Calu3 (cell line): ENCODE data around the gene TRPV5. TPM values are rescaled to one million over a fixed set of nuclear protein-coding genes. Genes with fewer than 3 reads are reported as not detected.

Experiments used
- BruUV-seq: library from RNA; stranded (reverse); fragments of 400-500 nt; replicated peaks from 2 replicates; lab custom pipeline; 2021; lab: Mats Ljungman, UMichigan
- CTCF ChIA-PET: fragments of 300-600 bp; sonication (Branson Sonifier 250); formaldehyde crosslinking; loops from one replicate; lab custom pipeline; 2022; ENCODE audit warnings: antibody characterized with exemption; lab: Charles Lee
- DNase-seq: peaks from one replicate; pipeline ENCODE4 v3.0.0; 2022
- H3K27ac Mint-ChIP-seq: one replicate; pipeline ENCODE4 v1.8.0; 2022; ENCODE audit warnings: mixed read lengths; ENCODE audit not compliant: unreplicated experiment
- H3K27me3 Mint-ChIP-seq: one replicate; pipeline ENCODE4 v1.8.0; 2022; ENCODE audit warnings: mixed read lengths; ENCODE audit not compliant: unreplicated experiment
- H3K36me3 Mint-ChIP-seq: one replicate; pipeline ENCODE4 v1.8.0; 2022; ENCODE audit warnings: mild to moderate bottlenecking, moderate library complexity, mixed read lengths; ENCODE audit not compliant: insufficient read depth, unreplicated experiment
- H3K4me1 Mint-ChIP-seq: one replicate; pipeline ENCODE4 v1.8.0; 2022; ENCODE audit warnings: mild to moderate bottlenecking, low read depth, mixed read lengths; ENCODE audit not compliant: unreplicated experiment
- H3K4me3 Mint-ChIP-seq: one replicate; pipeline ENCODE4 v1.8.0; 2022; ENCODE audit warnings: mild to moderate bottlenecking, low read depth, moderate library complexity, mixed read lengths; ENCODE audit not compliant: unreplicated experiment
- H3K9me3 Mint-ChIP-seq: one replicate; pipeline ENCODE4 v1.8.0; 2022; ENCODE audit warnings: low read depth, mixed read lengths; ENCODE audit not compliant: unreplicated experiment
- CTCF ChIP-seq: fragments of 200-600 bp; IDR thresholded peaks from one replicate; pipeline ENCODE4 v1.8.0; 2022; ENCODE audit warnings: antibody characterized with exemption; ENCODE audit not compliant: unreplicated experiment
- intact Hi-C: fragments of 100-400 bp; cut with micrococcal nuclease; formaldehyde crosslinking; loops from one replicate; pipeline ENCODE4 v1.10.0; 2022; ENCODE audit not compliant: unreplicated experiment
- total RNA-seq: library from RNA; stranded (reverse); gene quantifications from 2 replicates; pipeline ENCODE4 v1.2.3, GENCODE V29; 2022

TRPV5 gene
- total RNA-seq, 1 experiment from 2014 or later: not detected

GRCh38 chr7:142961595-142961972 lies 28.0 kb upstream of the TRPV5 start:
- Mint-ChIP-seq H3K4me1 (peaks cover 10% of the 10 kb centered on the region), H3K27ac (no peak overlapping the region), H3K9me3 (no peaks in the 10 kb centered on the region), H3K36me3 (no peaks in the 10 kb centered on the region), H3K4me3 (no peak overlapping the region), H3K27me3 (peaks cover 49% of the 10 kb centered on the region)
- CTCF ChIA-PET: interaction anchor here (0.9 to 2.5 kb wide), 10 partner anchors 52 to 254 kb away, joined by 3 to 40 read pairs (median 6); partner anchors contain the start of gene EPHB6
- no peak for DNase-seq
- no TSS peak for BruUV-seq
- intact Hi-C loops: loop anchor here (1.0 to 5.0 kb wide), 2 partner anchors 80 to 109 kb away; no protein-coding TSS in a partner anchor
- no peak for TF ChIP-seq CTCF

GRCh38 chr7:142960955-142961512 lies 27.5 kb upstream of the TRPV5 start:
- TF ChIP-seq CTCF: peak; percentile 25
- intact Hi-C loops: loop anchor here (1.0 to 5.0 kb wide), 2 partner anchors 80 to 109 kb away; no protein-coding TSS in a partner anchor
- H3K4me1 Mint-ChIP-seq: peaks cover 15% of the 10 kb centered on the region
- H3K4me3 Mint-ChIP-seq: no peak overlapping the region
- peak; percentile 43 for DNase-seq
- no peak overlapping the region for H3K27ac Mint-ChIP-seq
- BruUV-seq: no TSS peak
- peaks cover 49% of the 10 kb centered on the region for H3K27me3 Mint-ChIP-seq
- peaks cover 2% of the 10 kb centered on the region for H3K9me3 Mint-ChIP-seq
- CTCF ChIA-PET: interaction anchor here (0.9 to 2.5 kb wide), 11 partner anchors 35 to 254 kb away, joined by 3 to 40 read pairs (median 5); partner anchors contain the start of gene EPHB6
- no peaks in the 10 kb centered on the region for H3K36me3 Mint-ChIP-seq

GRCh38 chr7:142959202-142959601 lies 25.7 kb upstream of the TRPV5 start:
- BruUV-seq: no TSS peak
- Mint-ChIP-seq H3K27ac (no peak overlapping the region), H3K4me1 (peaks cover 20% of the 10 kb centered on the region), H3K27me3 (peaks cover 49% of the 10 kb centered on the region), H3K4me3 (no peak overlapping the region), H3K36me3 (no peaks in the 10 kb centered on the region), H3K9me3 (peaks cover 10% of the 10 kb centered on the region)
- intact Hi-C loops: no loop called here
- no peak for TF ChIP-seq CTCF
- DNase-seq: no peak
- CTCF ChIA-PET: interaction anchor here (0.6 to 2.5 kb wide), 2 partner anchors 78 to 1254 kb away, joined by 4 to 40 read pairs; no protein-coding TSS in a partner anchor

- CTCF ChIA-PET: interaction anchor here (1.2 to 1.4 kb wide), 3 partner anchors 10 to 91 kb away, joined by 3 read pairs; no protein-coding TSS in a partner anchor
- no peak for TF ChIP-seq CTCF
- H3K4me3 Mint-ChIP-seq: no peak overlapping the region
- no peak overlapping the region for H3K27ac Mint-ChIP-seq
- intact Hi-C loops: no loop called here
- no peak for DNase-seq
- peaks cover 20% of the 10 kb centered on the region for H3K4me1 Mint-ChIP-seq
- peaks cover 15% of the 10 kb centered on the region for H3K9me3 Mint-ChIP-seq
- H3K27me3 Mint-ChIP-seq: peaks cover 49% of the 10 kb centered on the region
- no peaks in the 10 kb centered on the region for H3K36me3 Mint-ChIP-seq
- BruUV-seq: no TSS peak
Measured at GRCh38 chr7:142957723-142958122, 24.2 kb upstream of the TRPV5 start.
